Measurements from ENCODE around the gene LARP6. TPM values are rescaled to one million over a fixed set of nuclear protein-coding genes. Genes with fewer than 3 reads are reported as not detected.

LARP6 gene
- total RNA-seq, 1 experiment from 2014 or later, result 15.2 TPM

DNA sequence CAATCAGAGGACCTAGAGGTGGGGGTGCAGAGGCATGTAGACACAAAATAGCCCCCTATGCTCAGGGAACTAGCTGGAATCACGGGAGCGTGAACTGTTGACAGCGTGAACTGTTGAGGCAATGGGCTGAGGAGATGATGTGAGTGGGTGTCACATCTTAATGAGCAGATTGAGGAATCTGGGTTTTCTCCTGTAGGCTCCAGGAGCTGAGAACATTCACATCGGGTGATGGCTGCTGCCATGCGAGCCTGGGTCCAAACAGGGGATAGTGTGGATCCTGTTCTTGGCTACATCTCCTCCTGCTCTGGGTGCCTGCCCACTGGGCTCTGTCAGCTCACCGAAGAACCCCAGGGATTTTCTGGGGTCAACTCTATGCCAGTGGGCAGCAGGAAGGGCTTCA lies 2.1 kb downstream of the LARP6 start (continued):
- TF ChIP-seq ZNF396 (CRISPR knock-in tag; IDR thresholded peaks at IDR 0.05; ENCODE audit: borderline replicate concordance) (no peak), CDX4 (CRISPR knock-in tag; IDR thresholded peaks at IDR 0.05; ENCODE audit: borderline replicate concordance) (no peak), GTF2I (CRISPR knock-in tag; conservative IDR thresholded peaks at IDR 0.05) (no peak), ATF2 (CRISPR knock-in tag; IDR thresholded peaks at IDR 0.05; ENCODE audit: borderline replicate concordance, low read depth) (no peak), EMX1 (CRISPR knock-in tag; IDR thresholded peaks at IDR 0.05) (no peak), IRF1 (CRISPR knock-in tag; IDR thresholded peaks at IDR 0.05) (no peak), HMGXB4 (CRISPR knock-in tag; IDR thresholded peaks at IDR 0.05) (no peak), GABPB1 (CRISPR knock-in tag; IDR thresholded peaks at IDR 0.05) (no peak)
- TF ChIP-seq, protein P1, sequence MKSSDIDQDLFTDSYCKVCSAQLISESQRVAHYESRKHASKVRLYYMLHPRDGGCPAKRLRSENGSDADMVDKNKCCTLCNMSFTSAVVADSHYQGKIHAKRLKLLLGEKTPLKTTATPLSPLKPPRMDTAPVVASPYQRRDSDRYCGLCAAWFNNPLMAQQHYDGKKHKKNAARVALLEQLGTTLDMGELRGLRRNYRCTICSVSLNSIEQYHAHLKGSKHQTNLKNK (CRISPR knock-in tag; IDR thresholded peaks at IDR 0.05), result no peak
- TF ChIP-seq, protein P2, sequence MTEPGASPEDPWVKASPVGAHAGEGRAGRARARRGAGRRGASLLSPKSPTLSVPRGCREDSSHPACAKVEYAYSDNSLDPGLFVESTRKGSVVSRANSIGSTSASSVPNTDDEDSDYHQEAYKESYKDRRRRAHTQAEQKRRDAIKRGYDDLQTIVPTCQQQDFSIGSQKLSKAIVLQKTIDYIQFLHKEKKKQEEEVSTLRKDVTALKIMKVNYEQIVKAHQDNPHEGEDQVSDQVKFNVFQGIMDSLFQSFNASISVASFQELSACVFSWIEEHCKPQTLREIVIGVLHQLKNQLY (CRISPR knock-in tag; IDR thresholded peaks at IDR 0.05), result no peak

GRCh38 chr15:70845602-70846360 lies 8.2 kb downstream of the LARP6 start:
- CTCF ChIA-PET, result interaction anchor here (0.9 kb wide), 1 partner anchor 34 kb away, joined by 4 read pairs; no protein-coding TSS in a partner anchor
- POLR2A ChIA-PET, result no interaction called here
- no peak for TF ChIP-seq GABPB1 (CRISPR knock-in tag; IDR thresholded peaks at IDR 0.05)
- TF ChIP-seq CREB1 (CRISPR knock-in tag; IDR thresholded peaks at IDR 0.05), result no peak
- no peak for TF ChIP-seq USF2 (CRISPR knock-in tag; IDR thresholded peaks at IDR 0.05)
- TF ChIP-seq ZNF396 (CRISPR knock-in tag; IDR thresholded peaks at IDR 0.05; ENCODE audit: borderline replicate concordance), result no peak
- TF ChIP-seq ESRRA (CRISPR knock-in tag; IDR thresholded peaks at IDR 0.05; ENCODE audit: borderline replicate concordance), result no peak
- no peak for TF ChIP-seq TEAD4 (CRISPR knock-in tag; IDR thresholded peaks at IDR 0.05)
- no peak for TF ChIP-seq ZBTB21 (CRISPR knock-in tag; IDR thresholded peaks at IDR 0.05; ENCODE audit: borderline replicate concordance)
- TF ChIP-seq ZNF263 (CRISPR knock-in tag; IDR thresholded peaks at IDR 0.05; ENCODE audit: low read depth), result no peak
- Mint-ChIP-seq H3K27ac (no peak overlapping the region), H3K4me1 (no peaks in the 10 kb centered on the region), H3K4me3 (no peak overlapping the region), H3K36me3 (peaks cover 11% of the 10 kb centered on the region), H3K27me3 (ENCODE audit: low read depth) (no peaks in the 10 kb centered on the region), H3K9me3 (peaks cover 4% of the 10 kb centered on the region)
- no peak for DNase-seq (ENCODE audit: low spot score)
- ATAC-seq, result no peak

Measured in WTC11 (cell line).